Lung (tissue), 12 donors: ENCODE measurements around the gene ZNF143. TPM values are rescaled to one million over a fixed set of nuclear protein-coding genes. Genes with fewer than 3 reads are reported as not detected.

Source experiments
- ATAC-seq: fragments of 200-7000 bp; cut with Tn5 transposase; one replicate; pipeline ENCODE4 v1.9.1; 2020; ENCODE audit warnings: moderate number of reproducible peaks; ENCODE audit not compliant: insufficient read depth, low FRiP score
- DNase-seq, 3 donors: peaks; one replicate each; pipeline ENCODE4 v3.0.0-alpha.2; 2013 to 2017
- H3K27ac ChIP-seq, 2 donors: one replicate each; pipeline ENCODE4 v1.5.1; 2013; ENCODE audit warnings: mild to moderate bottlenecking in 2 of 2, moderate library complexity in 2 of 2, control low read depth in 1 of 2, inconsistent platforms in 1 of 2, low read depth in 1 of 2, low read length in 1 of 2
- H3K27me3 ChIP-seq, 3 donors: one replicate each; pipeline ENCODE4 v1.5.1; 2013; ENCODE audit warnings: low read length in 2 of 3; ENCODE audit not compliant: control insufficient read depth in 3 of 3, insufficient read depth in 3 of 3
- H3K36me3 ChIP-seq, 4 donors: one replicate each; pipeline ENCODE4 v1.5.1; 2013; ENCODE audit warnings: low read length in 4 of 4, mild to moderate bottlenecking in 1 of 4, moderate library complexity in 1 of 4; ENCODE audit not compliant: control insufficient read depth in 4 of 4, insufficient read depth in 4 of 4
- H3K4me1 ChIP-seq, 5 donors: one replicate each; pipeline ENCODE4 v1.5.1; 2013; ENCODE audit warnings: low read length in 5 of 5, mild to moderate bottlenecking in 2 of 5, moderate library complexity in 1 of 5; ENCODE audit not compliant: control insufficient read depth in 5 of 5, insufficient read depth in 5 of 5
- H3K4me3 ChIP-seq: one replicate; pipeline ENCODE4 v1.5.1; 2013; ENCODE audit warnings: mild to moderate bottlenecking, control low read depth, moderate library complexity
- H3K9ac ChIP-seq, 2 donors: one replicate each; pipeline ENCODE4 v1.5.1; 2013; ENCODE audit warnings: low read length in 2 of 2, control low read depth in 1 of 2; ENCODE audit not compliant: insufficient read depth in 1 of 2
- H3K9me3 ChIP-seq, 4 donors: one replicate each; pipeline ENCODE4 v1.5.1; 2013; ENCODE audit warnings: low read length in 3 of 4, mild to moderate bottlenecking in 1 of 4, moderate library complexity in 1 of 4; ENCODE audit not compliant: control insufficient read depth in 4 of 4, insufficient read depth in 3 of 4
- CTCF ChIP-seq: IDR thresholded peaks from 2 replicates; pipeline ENCODE4 v1.5.1; 2012; ENCODE audit warnings: mild to moderate bottlenecking; ENCODE audit errors: control extremely low read depth, extremely low read depth
- WGBS, 2 donors: extraction: QIAGEN DNeasy Blood & Tissue Kit; methylation state at CpG; one replicate each; pipeline ENCODE4 v1.1.7; 2013; 5-methylcytosine and 5-hydroxymethylcytosine counted together
- polyA plus RNA-seq, 2 donors: library from polyadenylated mRNA; stranded (reverse); fragments of 200-250 nt; gene quantifications; one replicate each; pipeline ENCODE4 v1.2.1, GENCODE V29; 2013
- total RNA-seq, 2 donors: library from RNA; depleted of rRNA in 1 of 2; stranded (reverse); fragments of >200 nt in 1 of 2; gene quantifications; one replicate each; pipeline ENCODE4 v1.2.1, GENCODE V29; 2014 to 2021
- donor health status: control.
- donor health status: control.
- donor health status: Bipolar disorder and iron deficiency.
- donor health status: healthy.
- donor health status: DM: yes; HTN: yes; CAD: no.

ZNF143 gene
- total and polyA plus RNA-seq, 4 donors = 9.7 to 32.2 (median 20.3) TPM

DNA sequence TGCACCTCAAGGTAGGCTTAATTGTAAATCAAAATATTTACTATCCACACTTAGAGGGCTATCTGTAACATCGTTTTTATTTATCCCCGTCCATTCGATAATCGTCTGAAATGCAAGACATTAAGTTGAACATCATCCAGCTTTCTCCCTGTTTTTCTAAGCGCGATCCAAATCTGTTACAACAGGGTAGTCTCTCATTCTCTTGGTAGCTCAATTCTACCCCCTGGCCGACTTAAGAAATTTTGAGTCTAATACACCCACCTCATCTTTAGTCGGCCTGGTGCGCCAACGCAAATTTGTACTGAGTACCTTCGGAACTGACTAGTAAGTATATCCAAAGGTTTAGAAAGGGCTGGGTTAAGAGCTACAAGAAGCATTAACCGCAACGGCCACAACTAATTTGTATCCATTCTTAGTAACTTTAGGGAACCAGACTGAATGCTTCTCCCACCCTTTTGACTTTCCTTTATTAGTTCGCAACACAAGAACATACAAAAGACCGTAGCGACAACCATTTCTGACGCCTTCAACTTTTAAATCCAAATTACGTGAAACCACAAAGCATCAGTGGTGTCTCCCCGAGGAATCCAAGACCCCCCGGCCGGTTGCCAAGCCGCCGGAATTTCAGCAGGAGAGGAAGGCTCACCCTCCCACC lies 1.0 kb upstream of the ZNF143 start:
- 2% methylated on average over 23 of the region's 23 CpGs for WGBS, 2 donors
- Histone ChIP-seq H3K9ac (peak overlapping the region; percentile 98 to 100), H3K36me3 (peaks cover 0 to 6% (median 0%) of the 10 kb centered on the region in 4 donors), H3K27ac (peak overlapping the region; percentile 98 to 100), H3K4me3 (peak overlapping the region; percentile 91), H3K9me3 (no peaks in the 10 kb centered on the region), H3K27me3 (no peaks in the 10 kb centered on the region), H3K4me1 (peaks cover 0 to 8% (median 0%) of the 10 kb centered on the region in 5 donors)
- TF ChIP-seq CTCF = no peak
- ATAC-seq = no peak
- peak; percentile 51 to 86 (median 83) for DNase-seq

DNA sequence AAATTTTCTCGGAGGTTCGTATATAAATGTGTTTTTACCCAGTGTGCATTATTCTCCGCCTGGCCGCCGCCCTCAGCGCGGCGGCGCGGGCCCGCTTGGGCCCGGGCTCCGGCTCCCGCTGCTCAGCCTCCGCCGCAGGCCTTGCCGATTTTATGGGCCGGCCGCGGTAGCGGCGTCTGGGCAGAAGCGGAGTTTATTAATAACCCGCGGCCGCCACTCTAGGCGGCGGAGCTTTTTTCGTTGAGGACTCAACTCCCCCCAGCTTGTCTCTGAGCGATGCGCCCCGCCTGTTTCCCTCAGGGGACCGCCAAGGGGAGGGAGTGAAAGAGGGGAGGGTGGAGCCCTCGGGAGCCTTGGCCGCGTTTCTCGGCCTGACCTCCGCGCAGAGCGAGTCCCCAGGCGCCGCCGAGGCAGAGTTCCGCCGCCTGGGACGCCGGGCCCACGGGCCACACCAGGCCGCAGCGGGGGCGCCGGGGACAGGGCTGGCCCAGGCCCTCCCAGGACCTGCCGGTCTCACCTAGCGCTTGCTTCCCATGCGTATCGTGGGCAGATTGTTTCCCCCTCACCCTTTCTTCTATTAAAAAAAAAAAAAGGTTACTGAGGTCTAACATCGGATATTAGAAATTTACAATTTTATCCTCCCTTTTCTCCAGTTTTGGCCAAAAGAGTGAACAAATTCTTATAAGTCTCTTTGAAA lies 399 bp downstream of the ZNF143 start:
- H3K9ac ChIP-seq = peak overlapping the region; percentile 78 to 99
- peak overlapping the region; percentile 44 for H3K4me3 ChIP-seq
- ATAC-seq (peak; percentile 49), DNase-seq (peak; percentile 94 to 97 (median 97))
- peaks cover 0 to 8% (median 0%) of the 10 kb centered on the region in 5 donors for H3K4me1 ChIP-seq
- peak overlapping the region; percentile 97 to 99 for H3K27ac ChIP-seq
- TF ChIP-seq CTCF = no peak
- no peaks in the 10 kb centered on the region for H3K27me3 ChIP-seq
- peaks cover 0 to 6% (median 0%) of the 10 kb centered on the region in 4 donors for H3K36me3 ChIP-seq
- WGBS, 2 donors = 0 to 1% methylated on average over 45 to 57 of the region's 57 CpGs
- H3K9me3 ChIP-seq = no peaks in the 10 kb centered on the region

DNA sequence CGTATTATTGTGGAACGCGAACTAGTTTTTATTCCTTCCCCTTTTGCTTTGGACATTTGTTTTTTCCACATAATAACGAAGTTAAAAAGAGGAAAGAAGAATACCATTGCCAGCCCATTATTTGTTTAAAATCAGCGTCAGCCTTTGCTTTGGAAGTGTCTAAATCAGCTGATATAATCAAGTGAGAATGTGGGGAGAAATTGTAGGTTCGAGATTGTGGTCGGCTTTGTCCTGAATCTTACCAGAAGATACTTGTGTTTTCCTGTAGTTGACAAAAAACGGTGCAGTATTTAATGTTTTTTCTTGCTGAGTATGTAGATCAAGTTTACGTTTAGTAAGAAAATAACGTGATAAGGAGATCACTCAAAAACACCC lies 935 bp downstream of the ZNF143 start:
- Histone ChIP-seq H3K4me1 (peaks cover 0 to 8% (median 0%) of the 10 kb centered on the region in 5 donors), H3K36me3 (peaks cover 0 to 6% (median 0%) of the 10 kb centered on the region in 4 donors), H3K27ac (peak overlapping the region in 1 of 2 donors; percentile 97), H3K4me3 (no peak overlapping the region), H3K27me3 (no peaks in the 10 kb centered on the region), H3K9ac (peak overlapping the region; percentile 78 to 99), H3K9me3 (no peaks in the 10 kb centered on the region)
- DNase-seq = peak in 2 of 3 donors; percentile 68 to 74
- no peak for TF ChIP-seq CTCF
- 1% methylated on average over 10 of the region's 10 CpGs for WGBS, 2 donors
- no peak for ATAC-seq
